H1 (cell line): ENCODE results near the gene SLC35A2. TPM values are rescaled to one million over a fixed set of nuclear protein-coding genes. Genes with fewer than 3 reads are reported as not detected.

Source experiments
- CTCF ChIA-PET: fragments of 300-600 bp; sonication (Branson Sonifier 250); formaldehyde crosslinking; loops from one replicate; lab custom pipeline; 2021; ENCODE audit not compliant: partially characterized antibody; lab: Charles Lee
- POLR2A ChIA-PET: fragments of 300-600 bp; sonication (Branson Sonifier 250); formaldehyde crosslinking; loops from one replicate; lab custom pipeline; 2021; ENCODE audit warnings: inconsistent platforms; ENCODE audit not compliant: partially characterized antibody; lab: Charles Lee
- DNase-seq, 2 experiments: peaks; one replicate each; pipeline versions ENCODE4 v3.0.0 to v3.0.0-alpha.2; 2010 to 2022; ENCODE audit warnings: low spot score in 2 of 2, low read depth in 1 of 2, mixed read lengths in 1 of 2
- FAIRE-seq: peaks from 2 replicates; lab custom pipeline; 2011; peaks lifted over from hg19 to GRCh38; lab: Jason Lieb, UNC
- H2AFZ ChIP-seq: 2 replicates; pipeline ENCODE4 v1.8.1; 2012; ENCODE audit warnings: low read length, inconsistent platforms
- H2AK5ac ChIP-seq: 2 replicates; pipeline ENCODE4 v1.6.1; 2013; ENCODE audit warnings: low read depth, low read length
- H2BK120ac ChIP-seq: replicated peaks from 2 replicates; pipeline ENCODE3; 2013; ENCODE audit warnings: low read depth, low read length, inconsistent platforms
- H2BK12ac ChIP-seq: 2 replicates; pipeline ENCODE4 v1.6.1; 2013; ENCODE audit warnings: low read depth, low read length
- H2BK15ac ChIP-seq: 2 replicates; pipeline ENCODE4 v1.6.1; 2013; ENCODE audit warnings: low read length
- H2BK20ac ChIP-seq: 2 replicates; pipeline ENCODE4 v1.6.1; 2013; ENCODE audit warnings: low read length
- H2BK5ac ChIP-seq: 2 replicates; pipeline ENCODE4 v1.6.1; 2013; ENCODE audit warnings: low read depth, low read length
- H3K14ac ChIP-seq: 2 replicates; pipeline ENCODE4 v1.6.1; 2013; ENCODE audit warnings: inconsistent platforms; ENCODE audit not compliant: insufficient read length
- H3K18ac ChIP-seq: 2 replicates; pipeline ENCODE4 v1.6.1; 2013; ENCODE audit warnings: low read length; ENCODE audit errors: extremely low read depth
- H3K23ac ChIP-seq: 2 replicates; pipeline ENCODE4 v1.6.1; 2013; ENCODE audit warnings: inconsistent platforms; ENCODE audit not compliant: insufficient read length
- H3K23me2 ChIP-seq: 2 replicates; pipeline ENCODE4 v1.6.1; 2013; ENCODE audit warnings: low read depth, low read length
- H3K27ac ChIP-seq: 2 replicates; pipeline ENCODE4 v1.6.1; 2011; ENCODE audit warnings: low read depth, low read length, inconsistent platforms
- H3K27me3 ChIP-seq, 4 experiments: replicated peaks in 1 of 4; 1 replicate in 1 of 4; 2 replicates in 3 of 4; pipeline versions ENCODE4 v1.6.1 to v1.8.1; 2011 to 2013; ENCODE audit warnings: low read length in 3 of 4, mild to moderate bottlenecking in 3 of 4, inconsistent platforms in 2 of 4, mixed read lengths in 2 of 4, moderate library complexity in 1 of 4; ENCODE audit not compliant: control insufficient read depth in 3 of 4, insufficient read depth in 3 of 4; ENCODE audit errors: extremely low read depth in 1 of 4
- H3K36me3 ChIP-seq, 4 experiments: 2 replicates each; pipeline versions ENCODE4 v1.6.1 to v1.8.1; 2011 to 2013; ENCODE audit warnings: mild to moderate bottlenecking in 4 of 4, low read length in 3 of 4, moderate library complexity in 2 of 4, control low read depth in 1 of 4, inconsistent platforms in 1 of 4; ENCODE audit not compliant: insufficient read depth in 4 of 4, control insufficient read depth in 2 of 4
- H3K4ac ChIP-seq: replicated peaks from 2 replicates; pipeline ENCODE3; 2013; ENCODE audit warnings: low read length, low read depth, mixed read lengths, inconsistent platforms; ENCODE audit not compliant: insufficient read length
- H3K4me1 ChIP-seq, 4 experiments: replicated peaks in 1 of 4; 1 replicate in 1 of 4; 2 replicates in 3 of 4; pipeline versions ENCODE4 v1.6.1 to v1.8.1; 2011 to 2013; ENCODE audit warnings: low read length in 3 of 4, inconsistent platforms in 2 of 4, mixed read lengths in 1 of 4; ENCODE audit not compliant: insufficient read depth in 4 of 4, control insufficient read depth in 3 of 4
- H3K4me2 ChIP-seq, 2 experiments: 2 replicates each; pipeline versions ENCODE4 v1.6.1 to v1.8.1; 2011 to 2013; ENCODE audit warnings: low read depth in 2 of 2, low read length in 2 of 2, control low read depth in 1 of 2, inconsistent platforms in 1 of 2, mild to moderate bottlenecking in 1 of 2; ENCODE audit not compliant: insufficient read depth in 1 of 2
- H3K4me3 ChIP-seq, 4 experiments: fragments of 200-600, 300-600 bp in 1 of 4; sonication (generic), shearing (Covaris generic), sonication (Bioruptor Twin) in 1 of 4; 2 replicates each; pipeline versions ENCODE4 v1.5.1 to v1.8.1; 2011 to 2016; ENCODE audit warnings: low read length in 4 of 4, low read depth in 3 of 4, control low read depth in 2 of 4, inconsistent platforms in 2 of 4, mild to moderate bottlenecking in 2 of 4, mixed read lengths in 1 of 4, moderate library complexity in 1 of 4; ENCODE audit not compliant: insufficient read depth in 2 of 4; ENCODE audit errors: extremely low read depth in 1 of 4
- H3K56ac ChIP-seq: replicated peaks from 2 replicates; pipeline ENCODE3; 2013; ENCODE audit warnings: low read depth, mild to moderate bottlenecking, mixed read lengths, low read length, inconsistent platforms; ENCODE audit not compliant: insufficient read length
- H3K79me1 ChIP-seq: 2 replicates; pipeline ENCODE4 v1.6.1; 2013; ENCODE audit warnings: low read depth, low read length, control low read depth
- H3K79me2 ChIP-seq, 2 experiments: 2 replicates each; pipeline versions ENCODE4 v1.6.1 to v1.8.1; 2012 to 2013; ENCODE audit warnings: low read length in 2 of 2, mild to moderate bottlenecking in 2 of 2, inconsistent platforms in 1 of 2; ENCODE audit not compliant: insufficient read depth in 2 of 2, control insufficient read depth in 1 of 2
- H3K9ac ChIP-seq, 4 experiments: replicated peaks in 1 of 4; 1 replicate in 1 of 4; 2 replicates in 3 of 4; pipeline versions ENCODE4 v1.6.1 to v1.8.1; 2011 to 2013; ENCODE audit warnings: low read depth in 3 of 4, low read length in 3 of 4, control low read depth in 2 of 4, mild to moderate bottlenecking in 2 of 4, moderate library complexity in 2 of 4, inconsistent platforms in 1 of 4; ENCODE audit errors: extremely low read depth in 1 of 4
- H3K9me3 ChIP-seq, 2 experiments: 2 replicates each; pipeline versions ENCODE4 v1.6.1 to v1.8.1; 2012 to 2013; ENCODE audit warnings: mild to moderate bottlenecking in 2 of 2, moderate library complexity in 2 of 2, control low read depth in 1 of 2, inconsistent platforms in 1 of 2, low read depth in 1 of 2, low read length in 1 of 2, mixed read lengths in 1 of 2; ENCODE audit not compliant: insufficient read depth in 2 of 2
- H4K20me1 ChIP-seq, 2 experiments: replicated peaks in 1 of 2; 2 replicates each; pipeline versions ENCODE3 to v1.8.1; 2011 to 2013; ENCODE audit warnings: inconsistent platforms in 2 of 2, low read length in 2 of 2, mild to moderate bottlenecking in 1 of 2; ENCODE audit not compliant: insufficient read depth in 2 of 2, control insufficient read depth in 1 of 2
- H4K5ac ChIP-seq: 2 replicates; pipeline ENCODE4 v1.6.1; 2013; ENCODE audit warnings: low read length, low read depth, mixed read lengths, inconsistent platforms; ENCODE audit not compliant: insufficient read length
- H4K8ac ChIP-seq: 2 replicates; pipeline ENCODE4 v1.8.0; 2013; ENCODE audit warnings: mild to moderate bottlenecking, moderate library complexity, low read length, inconsistent platforms; ENCODE audit not compliant: insufficient read depth; ENCODE audit errors: extremely low read depth
- H4K91ac ChIP-seq: replicated peaks from 2 replicates; pipeline ENCODE3; 2013; ENCODE audit warnings: low read length, mixed read lengths, inconsistent platforms; ENCODE audit not compliant: insufficient read length
- EZH2 ChIP-seq: fragments of 200-600 bp; sonication (generic); IDR thresholded peaks from 2 replicates; pipeline ENCODE4 v1.7.1; 2012; ENCODE audit warnings: low read depth, mild to moderate bottlenecking, moderate library complexity, low read length, inconsistent platforms; ENCODE audit not compliant: severe bottlenecking
- SP1 ChIP-seq: IDR thresholded peaks from 2 replicates; pipeline ENCODE4 v1.6.1; 2011; ENCODE audit warnings: low read depth, low read length
- SUZ12 ChIP-seq: fragments of 200-600 bp; sonication (generic); IDR thresholded peaks from 2 replicates; pipeline ENCODE4 v1.6.1; 2012; ENCODE audit warnings: mild to moderate bottlenecking, inconsistent platforms, low read length, moderate library complexity, mixed read lengths
- TCF12 ChIP-seq: IDR thresholded peaks from 2 replicates; pipeline ENCODE4 v1.6.1; 2011; ENCODE audit warnings: low read depth, mild to moderate bottlenecking, low read length
- WGBS, 2 experiments: shearing (Covaris generic) in 1 of 2; methylation state at CpG; one replicate each; pipeline versions ENCODE4 v1.1.6 to v1.1.7; 2013 to 2015; ENCODE audit warnings: low lambda C conversion rate in 2 of 2, mixed read lengths in 2 of 2, inconsistent platforms in 1 of 2, low coverage in 1 of 2, missing lambda C conversion rate in 1 of 2; ENCODE audit not compliant: insufficient replicate concordance in 2 of 2, insufficient coverage in 1 of 2, insufficient read length in 1 of 2; ENCODE audit errors: extremely low coverage in 1 of 2, missing lambda C conversion rate in 1 of 2; 5-methylcytosine and 5-hydroxymethylcytosine counted together
- polyA plus RNA-seq, 7 experiments: library from polyadenylated mRNA; depleted of rRNA in 3 of 7; stranded (reverse) in 5 of 7; unstranded in 2 of 7; fragments of >200 nt in 5 of 7; fragments of 200-250 nt in 2 of 7; gene quantifications; 1 replicate in 5 of 7; 2 replicates in 1 of 7; 4 replicates in 1 of 7; pipeline versions ENCODE4 v1.2.1 to v1.2.3, GENCODE V29; 2011 to 2013; ENCODE audit warnings: missing spikeins in 2 of 7, mixed read lengths in 2 of 7
- total RNA-seq: library from RNA; stranded (reverse); fragmentation: NEBNext Ultra II Directional; extraction: Animal tissue kit (Norgen Biotek cat#: 25700); gene quantifications from 2 replicates; pipeline ENCODE4 v1.2.1, GENCODE V29; 2021

The SLC35A2 gene
- total and polyA plus RNA-seq, 2 of the 8 experiments (the other 6 are each of a cell fraction or from before 2014, with no cell fraction given), result 21.4 to 48.3 TPM

- Histone ChIP-seq H2BK15ac (no peak overlapping the region), H3K27me3 (no peaks in the 10 kb centered on the region), H4K91ac (peak overlapping the region; percentile 73), H3K4me3 (peak overlapping the region; percentile 2 to 54 (median 14); a peak in 5 of 8 replicates), H3K36me3 (peaks cover 0 to 47% (median 19%) of the 10 kb centered on the region in 4 experiments; a peak in 6 of 8 replicates), H4K20me1 (no peaks in the 10 kb centered on the region), H3K9me3 (no peaks in the 10 kb centered on the region), H2BK20ac (no peak overlapping the region), H2BK5ac (peak overlapping the region; percentile 97), H2AK5ac (no peak overlapping the region), H4K8ac (no peak overlapping the region), H3K56ac (peak overlapping the region; percentile 87), H4K5ac (peak overlapping the region; percentile 90), H2AFZ (no peak overlapping the region), H2BK120ac (peak overlapping the region; percentile 98), H3K23me2 (no peaks in the 10 kb centered on the region), H2BK12ac (no peak overlapping the region; the same call in 1 of the 2 replicates), H3K79me1 (no peaks in the 10 kb centered on the region), H3K79me2 (peaks cover 0 to 20% of the 10 kb centered on the region in 2 experiments; a peak in 2 of 4 replicates), H3K4me1 (peaks cover 0 to 18% (median 8%) of the 10 kb centered on the region in 4 experiments; a peak in 5 of 7 replicates), H3K18ac (no peak overlapping the region; the same call in 1 of the 2 replicates), H3K4me2 (peak overlapping the region; percentile 61 to 62), H3K14ac (no peak overlapping the region), H3K9ac (0 out of 7 replicates have a peak overlapping the region, but pooled peaks of 1 of the 4 experiments have one; percentile 4), H3K23ac (no peak overlapping the region), H3K27ac (peak overlapping the region; percentile 75), H3K4ac (no peak overlapping the region)
- POLR2A ChIA-PET, result interaction anchor here (0.6 to 30.9 kb wide), 10 partner anchors 7 to 296 kb away, joined by 3 to 572 read pairs (median 4); partner anchors contain the start of genes GRIPAP1, OTUD5, PIM2 and PQBP1
- peak; percentile 36; the same call in 1 of the 2 replicates for TF ChIP-seq SP1
- no peak for TF ChIP-seq EZH2
- no peak for TF ChIP-seq SUZ12
- peak; percentile 87; the same call in 1 of the 2 replicates for TF ChIP-seq TCF12
- CTCF ChIA-PET, result interaction anchor here (0.5 to 2.3 kb wide), 4 partner anchors 10 to 234 kb away, joined by 3 to 20 read pairs (median 3); no protein-coding TSS in a partner anchor
- DNase-seq (peak in 1 of 2 experiments; percentile 49), FAIRE-seq (peak; percentile 77)
- WGBS, 2 experiments, result 5% methylated on average over 5 of the region's 5 CpGs; no CpG with 5 or more reads in 1 of the 2 experiments
Observed at GRCh38 chrX:48927123-48927522, 15.7 kb upstream of the SLC35A2 start.
